Natural killer cell (primary cell): ENCODE results near the gene RGS12. TPM values are rescaled to one million over a fixed set of nuclear protein-coding genes. Genes with fewer than 3 reads are reported as not detected.

Experiments used
- ATAC-seq, 3 donors: fragments of 150-1000 bp in 2 of 3; fragments of 200-7000 bp in 1 of 3; cut with Tn5 transposase; 1 replicate in 1 of 3; 2 replicates in 2 of 3; pipeline ENCODE4 v1.10.0; 2021; ENCODE audit warnings: mild to moderate bottlenecking in 2 of 3, moderate library complexity in 2 of 3
- DNase-seq, 2 donors: peaks; one replicate each; pipeline versions ENCODE4 v3.0.0 to v3.0.0-alpha.2; 2013 to 2021; ENCODE audit warnings: mixed read lengths in 1 of 2
- H3K27ac ChIP-seq: one replicate; pipeline ENCODE4 v1.5.1; 2013; ENCODE audit warnings: mild to moderate bottlenecking, low read length
- H3K27me3 ChIP-seq: one replicate; pipeline ENCODE4 v1.6.1; 2013; ENCODE audit warnings: low read length; ENCODE audit not compliant: control insufficient read depth, insufficient read depth
- H3K36me3 ChIP-seq: one replicate; pipeline ENCODE4 v1.6.1; 2013; ENCODE audit warnings: low read length; ENCODE audit not compliant: control insufficient read depth, insufficient read depth
- H3K4me1 ChIP-seq: one replicate; pipeline ENCODE4 v1.6.1; 2013; ENCODE audit warnings: low read length; ENCODE audit not compliant: control insufficient read depth, insufficient read depth
- H3K4me3 ChIP-seq: one replicate; pipeline ENCODE4 v1.5.1; 2013; ENCODE audit warnings: low read length
- H3K9me3 ChIP-seq: one replicate; pipeline ENCODE4 v1.6.1; 2013; ENCODE audit warnings: low read length; ENCODE audit not compliant: control insufficient read depth, insufficient read depth
- H3K27ac Mint-ChIP-seq, 2 donors: one replicate each; pipeline ENCODE4 v1.8.0; 2022; ENCODE audit warnings: mild to moderate bottlenecking in 2 of 2, mixed read lengths in 2 of 2, moderate library complexity in 1 of 2
- H3K27me3 Mint-ChIP-seq, 2 donors: one replicate each; pipeline ENCODE4 v1.8.0; 2022; ENCODE audit warnings: low read depth in 2 of 2, mixed read lengths in 2 of 2
- H3K36me3 Mint-ChIP-seq: one replicate; pipeline ENCODE4 v1.8.0; 2022; ENCODE audit warnings: mixed read lengths
- H3K4me1 Mint-ChIP-seq, 2 donors: one replicate each; pipeline ENCODE4 v1.8.0; 2022; ENCODE audit warnings: mixed read lengths in 2 of 2
- H3K4me3 Mint-ChIP-seq: one replicate; pipeline ENCODE4 v1.8.0; 2022; ENCODE audit warnings: mild to moderate bottlenecking, moderate library complexity, mixed read lengths
- H3K9me3 Mint-ChIP-seq, 2 donors: one replicate each; pipeline ENCODE4 v1.8.0; 2022; ENCODE audit warnings: mixed read lengths in 2 of 2
- WGBS: methylation state at CpG from one replicate; pipeline ENCODE4 v1.1.7; 2013; ENCODE audit warnings: missing lambda C conversion rate; ENCODE audit not compliant: insufficient coverage; 5-methylcytosine and 5-hydroxymethylcytosine counted together
- intact Hi-C: fragments of 100-400 bp; cut with micrococcal nuclease; formaldehyde crosslinking; loops from one replicate; pipeline ENCODE4 v1.14.2; 2022
- total RNA-seq, 4 donors: library from RNA; stranded (reverse); fragments of 120-200 nt in 1 of 4; gene quantifications; one replicate each; pipeline versions ENCODE4 v1.2.3 to v1.2.4, GENCODE V29; 2013 to 2022
- TF ChIP-seq, protein P1 (sequence below): fragments of 200-600 bp; IDR thresholded peaks from one replicate; pipeline ENCODE4 v1.8.0; 2022; ENCODE audit warnings: antibody characterized with exemption

The RGS12 gene
- total RNA-seq, 3 donors from 2014 or later (not counting 1 experiment from before 2014, with no cell fraction given): 10.5 to 12.3 (median 10.6) TPM

DNA sequence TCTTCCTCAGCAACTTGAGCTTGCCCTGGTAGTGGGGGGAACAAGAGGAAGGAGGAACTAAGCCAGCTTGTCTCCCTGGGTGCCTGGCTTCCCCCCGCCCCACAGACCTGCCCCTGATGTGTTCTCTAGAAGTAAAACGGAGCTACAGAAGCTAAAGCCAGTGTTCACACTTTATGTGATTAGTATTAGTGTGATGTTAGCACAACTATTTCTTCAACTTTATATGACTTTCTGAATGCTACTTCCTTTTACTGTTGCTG lies 10.7 kb downstream of the RGS12 start:
- intact Hi-C loops: loop anchor here (2.0 kb wide), 1 partner anchor 101 kb away; no protein-coding TSS in a partner anchor

DNA sequence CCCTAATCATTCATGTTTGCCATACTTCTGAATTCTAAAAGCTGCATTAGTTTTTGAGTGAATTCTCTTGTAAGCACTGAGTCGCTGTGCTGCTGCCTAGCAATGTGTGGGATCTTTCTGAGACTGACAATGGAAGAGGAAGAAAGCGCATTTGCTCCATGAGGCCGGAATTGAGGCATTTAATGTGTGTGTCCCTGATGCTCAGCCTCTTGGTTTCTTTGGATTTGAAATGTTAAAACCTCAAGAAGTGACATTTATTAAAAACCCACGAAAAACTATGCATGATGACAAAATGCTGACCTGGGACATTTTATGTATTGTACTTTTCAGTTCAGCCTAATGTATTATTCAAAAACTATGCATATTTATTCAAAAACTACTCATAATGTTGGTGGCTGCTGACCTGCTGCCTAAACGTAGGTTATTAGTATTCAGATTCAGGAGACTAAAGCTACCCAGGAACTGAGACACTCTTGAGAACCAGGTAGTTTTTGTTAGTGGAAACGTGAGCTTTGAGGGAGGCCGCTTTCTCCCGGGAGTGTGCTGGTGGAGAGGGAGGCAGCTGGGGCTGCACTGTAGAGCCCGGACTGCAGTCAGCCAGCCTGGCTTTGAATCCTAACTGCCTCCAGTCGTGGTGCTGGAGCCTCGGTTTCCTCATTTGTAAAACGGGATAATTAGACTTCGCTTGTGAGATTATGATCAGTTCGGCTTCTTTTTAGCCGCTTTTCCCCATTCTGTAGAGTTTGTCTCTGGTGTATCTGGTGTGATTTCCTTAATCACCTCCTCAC lies 11.3 kb downstream of the RGS12 start:
- no peak overlapping the region for H3K4me3 ChIP-seq
- no peak overlapping the region for H3K27ac ChIP-seq
- Mint-ChIP-seq H3K4me3 (no peak overlapping the region), H3K9me3 (no peaks in the 10 kb centered on the region), H3K4me1 (peaks cover 31 to 33% of the 10 kb centered on the region in 2 donors), H3K36me3 (no peaks in the 10 kb centered on the region), H3K27ac (peak overlapping the region; percentile 89 to 92), H3K27me3 (peaks cover 0 to 10% of the 10 kb centered on the region in 2 donors)
- ATAC-seq (no peak), DNase-seq (no peak)
- H3K27me3 ChIP-seq: peaks cover 15% of the 10 kb centered on the region
- intact Hi-C loops: loop anchor here (2.0 kb wide), 1 partner anchor 101 kb away; no protein-coding TSS in a partner anchor
- no peaks in the 10 kb centered on the region for H3K9me3 ChIP-seq
- TF ChIP-seq, protein P1, sequence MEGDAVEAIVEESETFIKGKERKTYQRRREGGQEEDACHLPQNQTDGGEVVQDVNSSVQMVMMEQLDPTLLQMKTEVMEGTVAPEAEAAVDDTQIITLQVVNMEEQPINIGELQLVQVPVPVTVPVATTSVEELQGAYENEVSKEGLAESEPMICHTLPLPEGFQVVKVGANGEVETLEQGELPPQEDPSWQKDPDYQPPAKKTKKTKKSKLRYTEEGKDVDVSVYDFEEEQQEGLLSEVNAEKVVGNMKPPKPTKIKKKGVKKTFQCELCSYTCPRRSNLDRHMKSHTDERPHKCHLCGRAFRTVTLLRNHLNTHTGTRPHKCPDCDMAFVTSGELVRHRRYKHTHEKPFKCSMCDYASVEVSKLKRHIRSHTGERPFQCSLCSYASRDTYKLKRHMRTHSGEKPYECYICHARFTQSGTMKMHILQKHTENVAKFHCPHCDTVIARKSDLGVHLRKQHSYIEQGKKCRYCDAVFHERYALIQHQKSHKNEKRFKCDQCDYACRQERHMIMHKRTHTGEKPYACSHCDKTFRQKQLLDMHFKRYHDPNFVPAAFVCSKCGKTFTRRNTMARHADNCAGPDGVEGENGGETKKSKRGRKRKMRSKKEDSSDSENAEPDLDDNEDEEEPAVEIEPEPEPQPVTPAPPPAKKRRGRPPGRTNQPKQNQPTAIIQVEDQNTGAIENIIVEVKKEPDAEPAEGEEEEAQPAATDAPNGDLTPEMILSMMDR: no peak
- no peaks in the 10 kb centered on the region for H3K36me3 ChIP-seq
- WGBS: 92% methylated on average over 15 of the region's 15 CpGs
- peaks cover 43% of the 10 kb centered on the region for H3K4me1 ChIP-seq

More for the DNA sequence above, 10.7 kb downstream of the RGS12 start:
- Mint-ChIP-seq H3K27ac (peak overlapping the region; percentile 89 to 92), H3K4me1 (peaks cover 31 to 33% of the 10 kb centered on the region in 2 donors), H3K36me3 (no peaks in the 10 kb centered on the region), H3K9me3 (no peaks in the 10 kb centered on the region), H3K4me3 (peak overlapping the region; percentile 91), H3K27me3 (peaks cover 0 to 10% of the 10 kb centered on the region in 2 donors)
- no peak overlapping the region for H3K4me3 ChIP-seq
- no peak for ATAC-seq
- H3K9me3 ChIP-seq: no peaks in the 10 kb centered on the region
- no peaks in the 10 kb centered on the region for H3K36me3 ChIP-seq
- no CpG with 5 or more reads among the region's 2 CpGs for whole genome bisulfite sequencing
- TF ChIP-seq, protein P1: no peak
- no peak for DNase-seq
- H3K4me1 ChIP-seq: peaks cover 43% of the 10 kb centered on the region
- H3K27me3 ChIP-seq: peaks cover 15% of the 10 kb centered on the region
- H3K27ac ChIP-seq: no peak overlapping the region

DNA sequence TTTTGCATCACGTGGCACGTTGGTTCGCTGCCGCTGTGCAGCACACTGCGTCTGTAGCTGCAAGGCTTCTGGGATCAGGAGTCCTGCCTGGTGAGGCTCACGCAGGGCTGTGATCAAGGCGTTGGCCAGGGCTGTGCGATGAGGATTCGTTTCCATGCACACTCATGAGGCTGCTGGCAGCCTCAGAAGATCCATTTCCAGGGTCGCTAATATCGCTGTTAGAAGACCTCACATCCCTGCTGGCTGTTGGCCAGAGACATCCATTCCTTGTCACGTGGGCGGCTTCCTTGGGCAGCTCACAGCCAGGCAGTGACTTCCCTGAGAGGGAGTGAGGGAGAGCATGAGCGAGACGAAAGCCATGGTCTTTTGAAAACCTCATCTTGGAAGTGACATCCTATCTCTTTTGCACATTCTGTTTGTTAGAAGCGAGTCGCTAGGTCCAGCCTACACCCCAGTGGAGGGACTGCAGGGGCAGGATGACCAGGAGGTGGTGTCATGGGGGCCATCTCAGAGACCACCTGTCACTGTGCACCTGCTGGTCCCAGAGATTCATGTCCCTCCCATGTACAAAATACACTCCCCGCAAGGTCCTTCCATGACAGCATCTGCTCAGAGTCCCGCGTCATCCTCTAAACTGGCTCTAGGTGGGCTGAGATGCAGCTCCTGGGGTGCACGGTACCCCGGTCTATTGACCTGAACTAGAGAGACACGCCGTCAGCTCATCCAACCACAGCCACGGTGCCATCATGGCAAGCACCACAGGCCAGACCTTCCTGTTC lies 12.2 kb downstream of the RGS12 start:
- no peaks in the 10 kb centered on the region for H3K36me3 ChIP-seq
- Mint-ChIP-seq H3K27me3 (peaks cover 0 to 10% of the 10 kb centered on the region in 2 donors), H3K4me1 (peaks cover 31 to 33% of the 10 kb centered on the region in 2 donors), H3K27ac (no peak overlapping the region), H3K4me3 (no peak overlapping the region), H3K36me3 (no peaks in the 10 kb centered on the region), H3K9me3 (no peaks in the 10 kb centered on the region)
- intact Hi-C loops: no loop called here
- 91% methylated on average over 25 of the region's 25 CpGs for WGBS
- H3K9me3 ChIP-seq: no peaks in the 10 kb centered on the region
- H3K4me3 ChIP-seq: no peak overlapping the region
- ATAC-seq (no peak), DNase-seq (no peak)
- peaks cover 43% of the 10 kb centered on the region for H3K4me1 ChIP-seq
- TF ChIP-seq, protein P1: no peak
- H3K27ac ChIP-seq: no peak overlapping the region
- H3K27me3 ChIP-seq: peaks cover 15% of the 10 kb centered on the region
